ENCODE data around the gene COMMD10.
"Not testable (repeated sequence)": the region's sequence is repeated elsewhere in the genome, so short reads cannot be mapped to it uniquely, and the experiment has no call there.

COMMD10 gene

DNA sequence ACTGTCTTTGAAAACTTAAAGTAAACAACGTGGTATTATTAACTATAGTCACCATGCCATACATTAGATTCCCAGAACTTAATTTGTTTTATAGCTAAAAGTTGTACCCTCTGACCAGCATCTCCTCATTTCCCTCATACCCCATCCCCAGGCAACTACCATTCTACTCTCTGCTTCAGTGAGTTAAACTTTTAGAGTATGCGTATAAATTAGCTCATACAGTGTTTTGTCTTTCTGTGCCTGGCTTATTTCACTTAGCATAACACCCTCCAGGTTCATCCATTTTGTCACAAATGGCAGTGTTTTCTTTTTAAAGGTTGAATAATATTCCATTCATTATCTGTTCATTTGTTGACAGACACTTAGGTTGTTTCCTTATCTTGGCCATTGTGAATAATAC is 14.2 kb downstream of the COMMD10 start:
- DNase-seq = no peak

DNA sequence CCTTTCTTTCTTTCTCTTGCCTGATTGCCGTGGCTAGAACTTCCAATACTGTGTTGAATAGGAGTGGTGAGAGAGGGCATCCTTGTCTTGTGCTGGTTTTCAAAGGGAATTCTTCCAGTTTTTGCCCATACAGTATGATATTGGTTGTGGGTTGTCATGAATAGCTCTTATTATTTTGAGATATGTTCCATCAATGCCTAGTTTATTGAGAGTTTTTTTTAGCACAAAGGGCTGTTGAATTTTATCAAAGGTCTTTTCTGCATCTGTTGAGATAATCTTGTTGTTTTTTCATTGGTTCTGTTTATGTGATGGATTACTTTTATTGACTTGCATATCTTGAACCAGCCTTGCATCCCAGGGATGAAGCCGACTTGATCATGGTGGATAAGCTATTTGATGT is 20.1 kb downstream of the COMMD10 start:
- not testable (repeated sequence) for DNase-seq

DNA sequence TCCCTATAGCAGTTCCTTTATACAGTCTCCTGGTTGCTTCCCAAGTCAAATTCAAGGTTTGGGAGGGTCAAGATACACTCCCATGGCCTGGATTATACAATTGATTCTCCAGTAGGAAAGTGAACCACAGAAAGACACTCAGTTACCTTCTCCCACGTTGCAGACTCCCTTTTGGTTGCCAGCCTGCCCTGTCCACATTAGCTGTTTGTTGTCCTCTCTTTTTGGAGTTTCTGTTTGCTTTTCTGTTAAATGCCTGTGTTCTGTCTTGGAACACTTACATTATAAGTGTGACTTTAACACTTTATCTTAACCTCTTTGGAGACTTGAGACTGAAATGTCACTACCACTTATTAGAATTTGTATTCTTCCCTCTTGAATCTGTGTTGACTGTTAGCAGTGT is 30.3 kb downstream of the COMMD10 start:
- no peak for DNase-seq

DNA sequence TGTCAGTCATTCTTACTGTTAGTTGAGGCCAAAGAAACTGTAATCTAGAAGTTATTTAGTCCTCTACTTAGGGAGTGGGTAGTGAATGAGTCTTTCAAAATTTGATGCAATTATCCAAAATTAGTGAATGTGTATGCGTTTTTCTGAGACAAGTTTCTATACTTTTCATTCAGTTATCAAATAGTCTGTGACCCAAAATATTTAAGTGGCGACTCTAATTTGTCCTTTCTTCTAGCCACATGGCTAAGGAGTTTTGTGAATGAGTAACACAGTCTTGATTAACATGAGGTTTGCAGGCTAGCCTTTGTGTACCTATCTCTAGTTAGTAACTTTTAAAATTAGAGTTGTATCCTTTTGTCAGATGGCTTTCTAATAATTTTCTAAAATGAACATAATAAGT is 45.6 kb downstream of the COMMD10 start:
- no peak for DNase-seq

DNA sequence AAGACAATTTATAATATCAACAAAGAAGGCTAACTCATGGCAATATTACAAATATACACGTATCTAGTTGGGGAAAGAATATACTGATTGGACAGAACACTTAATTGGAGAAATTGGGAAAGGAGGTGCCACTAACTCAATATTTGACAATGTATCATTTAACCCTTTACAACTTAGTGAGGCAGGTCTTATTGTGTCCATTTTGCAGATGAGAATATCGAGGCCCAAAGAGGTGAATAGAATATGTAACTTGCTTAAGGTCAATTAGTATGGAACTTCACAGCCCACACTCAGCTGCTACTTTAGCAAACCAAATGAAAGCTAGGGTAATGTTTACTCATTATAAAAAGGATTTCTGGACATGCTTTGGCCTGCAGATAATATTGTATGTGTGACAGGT is 46.2 kb downstream of the COMMD10 start:
- DNase-seq = no peak

DNA sequence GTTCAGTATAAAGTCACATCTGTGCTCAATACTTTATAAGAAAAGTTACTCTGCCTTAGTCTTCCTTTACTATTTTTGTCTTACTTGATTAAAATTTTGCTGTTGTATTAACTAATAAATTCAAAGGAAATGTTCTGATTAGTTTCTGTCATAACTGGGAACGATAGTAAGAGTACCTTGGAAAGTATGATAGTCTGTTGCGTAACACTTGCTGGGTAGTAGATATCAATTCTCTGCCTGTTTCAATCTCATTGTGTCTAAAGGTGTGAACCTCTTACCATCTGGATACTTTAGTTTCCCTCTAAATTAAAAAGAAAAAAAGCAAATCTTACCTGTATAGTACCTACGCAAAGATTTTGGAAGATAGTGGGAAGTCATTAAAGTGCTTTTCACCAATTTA is 48.5 kb downstream of the COMMD10 start:
- DNase-seq = no peak

DNA sequence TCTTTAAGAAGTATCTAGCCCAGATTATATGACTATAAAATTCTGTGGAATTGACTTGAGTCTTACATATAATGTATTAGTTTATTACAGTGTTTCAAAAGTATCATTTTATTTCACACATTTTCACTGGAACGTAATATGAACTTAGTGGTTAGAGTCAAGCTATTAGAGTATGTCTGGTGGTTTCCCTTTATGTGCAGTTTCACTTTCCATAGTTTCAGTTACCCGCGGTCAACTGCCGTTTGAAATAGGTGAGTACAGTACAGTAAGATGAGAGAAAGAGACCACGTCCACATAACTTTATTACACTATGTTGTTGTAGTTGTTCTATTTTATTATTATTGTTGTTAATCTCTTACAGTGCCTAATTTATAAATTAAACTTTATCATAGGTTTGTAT is 50.5 kb downstream of the COMMD10 start:
- no peak for DNase-seq

DNA sequence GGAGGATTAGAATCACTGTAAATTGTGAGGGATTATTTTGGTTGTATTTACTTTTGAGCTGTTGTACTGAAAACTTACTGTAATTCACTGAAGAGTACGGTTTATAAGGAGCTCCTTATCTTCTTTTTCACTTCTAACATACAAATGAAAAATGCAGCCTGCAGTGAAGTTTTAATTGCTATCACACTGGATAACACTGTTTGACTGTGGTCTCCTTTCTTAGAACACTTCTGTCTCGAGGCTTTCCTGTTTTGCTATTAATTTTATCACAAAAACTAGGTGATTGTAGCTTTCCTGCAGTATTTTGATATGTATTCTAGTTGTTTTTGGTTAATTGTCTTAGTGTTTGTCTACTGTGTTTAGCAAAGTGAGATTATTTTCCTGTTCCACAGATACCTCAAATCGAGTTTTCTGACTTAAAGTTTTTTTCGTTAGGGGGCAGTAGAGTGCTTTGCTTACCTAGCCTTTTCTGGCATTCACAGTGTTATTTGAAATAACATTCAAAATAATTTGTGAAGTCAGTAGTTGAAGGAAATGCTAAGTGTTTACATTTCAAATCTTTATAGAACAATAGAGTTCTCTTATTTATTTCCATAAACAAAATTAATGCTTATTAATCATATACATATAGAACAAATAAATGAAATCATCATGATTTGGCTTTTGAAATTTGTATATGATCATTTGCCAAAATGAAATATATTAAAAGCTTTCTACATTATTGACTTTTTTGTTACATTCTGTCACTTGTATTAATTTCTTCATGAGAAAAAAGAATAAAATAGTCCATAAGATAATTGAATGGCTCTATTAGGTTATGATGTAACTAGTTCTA is 52.9 kb downstream of the COMMD10 start:
- DNase-seq = peak; percentile 72

DNA sequence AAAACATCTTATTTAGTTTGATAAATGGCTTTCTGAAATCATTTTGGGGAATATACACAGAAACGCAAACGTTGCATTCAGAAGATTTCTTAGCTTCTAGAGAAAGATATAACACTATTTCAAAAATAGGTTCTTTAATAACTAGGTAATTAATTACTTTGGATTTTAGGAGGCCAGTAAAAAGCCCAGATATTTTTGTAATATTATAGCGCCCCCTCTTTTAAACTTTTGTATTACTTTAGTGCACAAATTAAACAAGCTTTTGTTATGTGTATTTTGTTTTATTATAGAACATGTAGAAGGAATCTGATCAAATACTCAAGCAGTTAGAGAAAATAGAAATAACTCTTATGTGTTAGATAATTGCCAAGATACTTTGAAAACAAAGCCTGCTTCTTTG is 57.7 kb downstream of the COMMD10 start:
- DNase-seq = no peak

DNA sequence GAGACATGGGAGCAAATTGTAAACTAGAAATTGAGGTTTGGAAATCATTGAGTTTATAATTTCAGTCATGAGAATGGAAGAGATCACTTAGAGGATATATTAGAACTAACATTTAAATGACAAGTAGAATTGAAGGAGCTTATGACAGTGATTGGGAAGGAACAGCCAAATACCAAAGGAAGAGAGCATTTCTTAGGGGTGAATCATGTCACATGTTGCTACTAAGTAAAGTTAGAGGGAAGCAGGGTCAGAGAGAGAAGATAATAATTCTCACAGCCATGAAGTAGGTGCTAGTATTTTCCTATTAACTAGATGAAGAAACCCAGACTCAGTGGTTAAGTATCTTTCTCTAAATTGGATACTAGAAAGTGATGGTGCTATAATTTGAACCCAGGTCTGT is 59.3 kb downstream of the COMMD10 start:
- DNase-seq = no peak

DNA sequence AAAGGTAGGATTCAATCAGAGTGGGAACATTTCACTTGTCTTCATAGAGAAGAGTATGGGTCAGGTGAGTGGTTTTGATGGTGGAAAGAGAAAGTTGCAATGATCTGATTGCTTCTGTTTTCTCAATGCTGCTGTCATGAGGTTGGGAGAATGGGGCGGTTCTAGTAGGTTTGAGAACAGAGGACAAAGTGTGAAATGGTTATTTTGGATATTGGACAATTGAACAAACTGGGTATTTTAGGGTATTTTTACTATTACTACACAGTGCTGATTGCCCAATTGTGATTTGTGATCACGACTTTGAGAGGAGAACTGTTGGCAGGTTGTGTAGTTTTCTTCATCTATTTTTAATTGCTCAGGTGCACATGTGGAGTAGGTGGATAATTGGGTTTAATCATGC is 60.2 kb downstream of the COMMD10 start:
- no peak for DNase-seq

DNA sequence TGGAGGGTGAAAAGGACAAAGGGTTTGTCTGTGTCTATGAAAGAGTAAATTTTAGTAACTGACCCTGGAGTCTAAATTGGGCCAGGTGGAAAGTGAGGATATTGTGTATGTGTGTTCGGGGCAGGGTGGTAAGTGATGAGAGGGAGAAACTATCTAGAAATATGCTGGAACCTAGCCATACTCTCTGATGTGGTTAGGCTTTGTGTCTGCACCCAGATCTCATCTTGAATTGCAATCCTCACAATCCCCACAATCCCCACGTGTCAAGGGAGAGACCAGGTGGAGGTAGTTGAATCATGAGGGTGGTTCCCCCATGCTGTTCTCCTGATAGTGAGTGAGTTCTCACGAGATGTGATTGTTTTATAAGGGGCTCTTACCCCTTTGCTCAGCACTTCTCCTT is 60.6 kb downstream of the COMMD10 start:
- no peak for DNase-seq

DNA sequence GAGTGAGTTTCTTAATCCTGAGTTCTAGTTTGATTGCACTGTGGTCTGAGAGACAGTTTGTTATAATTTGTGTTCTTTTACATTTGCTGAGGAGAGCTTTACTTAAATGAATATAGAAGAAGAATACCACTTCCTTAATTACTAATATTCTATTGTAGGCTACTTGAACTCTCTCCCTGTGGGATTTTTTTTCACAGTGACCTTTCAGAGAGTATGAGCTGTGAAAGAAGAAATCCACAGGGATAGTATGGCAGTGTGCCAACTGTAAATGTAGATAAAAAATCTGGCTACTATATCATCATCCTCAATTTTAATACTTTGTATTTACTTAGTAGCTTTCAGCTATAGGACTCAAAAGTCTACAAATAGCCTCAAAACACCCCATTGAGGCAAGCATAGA is 67.3 kb downstream of the COMMD10 start:
- no peak for DNase-seq

DNA sequence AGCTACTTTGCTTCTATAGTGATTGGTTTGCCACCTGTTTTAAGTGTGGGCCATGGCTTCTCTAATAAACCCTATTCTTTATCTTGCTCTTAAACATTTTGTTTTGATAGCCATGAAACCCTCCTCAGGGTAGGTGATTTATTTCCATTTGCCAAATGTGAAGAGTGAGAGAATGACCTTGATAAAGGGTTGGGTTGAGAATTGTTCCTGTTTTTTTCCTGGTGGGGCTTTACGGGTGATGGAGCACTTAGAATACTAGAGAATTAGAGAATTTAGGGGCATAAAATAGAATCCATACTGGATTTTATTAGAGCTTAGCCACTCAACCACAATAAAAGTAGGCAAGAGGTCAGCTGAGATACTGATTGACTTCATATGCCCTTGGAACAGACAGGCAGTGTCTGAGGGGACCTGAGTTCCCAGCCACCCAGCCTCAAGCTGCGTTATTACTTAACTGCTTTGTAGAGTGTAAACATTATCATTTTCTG is 68.9 kb downstream of the COMMD10 start:
- no peak for DNase-seq

DNA sequence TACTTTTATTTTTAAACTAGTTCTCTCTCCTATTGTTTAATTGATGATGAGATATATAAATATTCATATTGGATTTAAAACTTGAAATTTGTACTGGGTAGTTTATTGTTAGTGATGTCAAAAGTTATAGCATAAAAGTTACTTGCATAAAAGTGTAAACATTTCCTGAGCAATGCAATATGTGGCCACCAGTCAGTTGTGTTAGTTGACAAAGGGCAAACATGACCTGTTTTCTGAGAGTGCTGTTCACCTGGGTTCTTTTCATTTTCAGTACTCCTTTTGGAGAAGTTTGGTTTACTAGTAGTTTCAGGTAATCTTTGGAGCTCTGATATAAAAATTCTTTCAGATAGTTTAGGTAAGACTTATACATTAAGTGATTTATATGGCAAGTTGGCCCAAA is 69.4 kb downstream of the COMMD10 start:
- DNase-seq = no peak

DNA sequence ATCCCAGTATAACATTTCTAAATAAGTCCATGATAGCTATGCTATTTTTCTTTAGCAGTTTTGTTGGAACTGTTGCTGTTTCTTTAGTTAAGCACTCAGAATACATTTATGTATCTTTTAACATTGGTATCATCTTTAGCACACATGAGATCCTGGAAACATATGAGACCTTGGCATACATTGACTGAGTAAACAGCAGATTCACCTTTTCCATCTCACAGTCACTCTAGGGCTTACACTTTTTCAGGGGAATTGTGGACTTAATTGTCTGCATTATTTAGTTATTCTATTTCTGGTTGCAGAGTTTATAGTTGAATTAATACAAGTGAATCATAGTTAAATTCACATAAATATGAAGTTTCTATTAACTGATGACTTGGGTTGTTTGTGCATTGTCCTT is 70.1 kb downstream of the COMMD10 start:
- DNase-seq = no peak

DNA sequence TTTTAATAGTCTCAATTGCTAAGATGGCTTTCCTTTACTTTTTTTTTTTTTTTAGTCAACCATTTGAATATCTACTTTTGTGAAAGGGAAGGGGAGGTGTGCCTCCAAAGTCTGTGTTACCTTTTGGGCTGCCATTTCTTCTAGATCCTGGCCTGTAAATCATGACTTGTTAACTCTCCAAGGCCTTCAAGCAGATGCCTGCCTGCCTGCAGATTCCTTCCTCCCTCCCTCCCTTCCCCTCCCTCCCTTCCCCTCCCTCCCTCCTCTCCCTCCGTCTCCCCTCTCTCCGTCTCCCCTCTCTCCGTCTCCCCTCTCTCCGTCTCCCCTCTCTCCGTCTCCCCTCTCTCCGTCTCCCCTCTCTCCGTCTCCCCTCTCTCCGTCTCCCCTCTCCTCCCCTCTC is 73.1 kb downstream of the COMMD10 start:
- no peak for DNase-seq

DNA sequence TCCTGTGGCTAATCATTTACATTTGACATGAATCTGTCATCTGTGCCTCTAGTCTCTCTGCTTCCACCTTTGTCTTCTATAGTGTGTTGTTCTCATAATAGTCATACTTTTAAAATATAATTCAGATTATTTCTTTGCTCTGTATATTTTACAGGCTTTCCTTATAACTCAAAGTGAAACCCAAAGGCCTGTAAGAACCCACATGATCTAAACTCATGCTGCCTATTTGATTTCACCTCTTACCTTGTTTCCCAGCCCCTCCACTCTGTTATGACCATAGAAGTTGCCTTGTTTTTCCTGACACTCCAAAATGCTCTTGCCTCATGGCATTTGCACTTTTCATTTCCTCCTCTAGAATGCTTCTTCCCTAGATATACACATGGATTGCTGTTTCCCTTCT is 74.2 kb downstream of the COMMD10 start:
- DNase-seq = no peak

DNA sequence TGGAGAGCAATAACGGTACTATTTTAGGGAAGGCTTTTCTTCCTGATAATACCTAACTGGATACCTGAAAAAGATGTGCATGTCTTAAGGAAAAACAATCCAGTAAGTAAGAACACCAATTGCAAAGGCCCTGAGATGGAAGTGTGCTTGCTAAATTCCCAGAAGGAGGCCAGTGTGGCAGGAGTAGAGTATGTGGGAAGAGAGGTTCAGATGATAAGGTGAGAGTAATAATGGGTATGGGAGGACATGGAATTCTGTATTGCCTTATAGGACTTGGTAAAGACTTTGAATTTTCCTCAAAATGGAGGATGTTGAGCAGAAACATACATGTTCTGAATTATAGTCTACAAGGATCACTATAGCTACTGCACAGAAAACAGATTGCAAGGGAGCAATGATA is 89.3 kb downstream of the COMMD10 start:
- no peak for DNase-seq

DNA sequence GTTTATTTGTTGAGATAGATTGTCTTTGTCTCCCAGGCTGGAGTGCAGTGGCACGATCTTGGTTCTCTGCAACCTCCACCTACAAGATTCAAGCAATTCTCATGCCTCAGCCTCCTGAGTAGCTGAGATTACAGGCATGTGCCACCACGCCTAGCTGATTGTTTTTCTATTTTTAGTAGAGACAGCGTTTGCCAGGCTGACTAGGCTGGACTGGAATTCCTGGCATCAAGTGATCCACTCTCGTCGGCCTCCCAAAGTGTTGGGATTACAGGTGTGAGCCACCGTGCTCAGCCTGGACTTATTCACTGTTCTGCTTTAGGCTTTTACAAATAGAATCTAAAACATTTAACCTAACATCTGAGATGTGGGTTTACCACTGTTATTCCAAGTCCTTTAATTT is 91.3 kb downstream of the COMMD10 start:
- DNase-seq = no peak

DNA sequence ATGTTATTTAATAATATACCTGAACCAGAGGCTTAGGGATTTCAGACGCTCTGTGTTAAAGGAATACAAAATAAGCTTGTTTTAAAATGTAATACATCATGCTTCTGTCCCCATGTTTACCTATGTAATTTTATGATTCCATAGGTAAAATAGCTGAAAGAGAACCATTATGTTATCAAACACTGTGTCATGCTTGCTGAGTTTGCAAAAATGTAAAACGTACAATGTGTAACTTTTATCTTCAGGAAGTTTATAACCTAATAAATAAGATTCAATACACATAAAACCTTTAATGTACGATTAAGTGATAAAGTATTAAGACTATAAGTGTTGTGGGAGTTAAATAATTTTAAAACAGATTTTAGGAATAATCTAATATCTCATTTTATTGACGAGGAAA is 94.1 kb downstream of the COMMD10 start:
- DNase-seq = no peak

DNA sequence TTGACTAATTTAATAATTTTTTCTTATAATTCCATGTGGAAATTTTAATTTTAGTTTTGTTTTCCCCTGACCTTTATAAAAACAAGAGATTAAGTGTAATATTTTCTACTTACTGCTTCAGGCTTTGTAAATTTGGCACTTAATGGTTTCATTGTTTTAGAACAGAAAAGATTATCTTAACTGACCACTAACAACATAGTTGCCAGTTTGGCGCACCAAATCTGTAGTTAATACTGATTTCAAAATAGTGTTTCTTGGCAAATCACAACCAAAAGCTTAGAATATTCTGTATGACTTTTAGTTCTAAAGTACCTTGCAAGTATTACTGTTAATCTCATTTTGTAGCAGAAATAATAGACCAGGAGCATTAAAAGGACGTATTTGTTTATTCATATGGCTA is 124.3 kb downstream of the COMMD10 start:
- DNase-seq = no peak

DNA sequence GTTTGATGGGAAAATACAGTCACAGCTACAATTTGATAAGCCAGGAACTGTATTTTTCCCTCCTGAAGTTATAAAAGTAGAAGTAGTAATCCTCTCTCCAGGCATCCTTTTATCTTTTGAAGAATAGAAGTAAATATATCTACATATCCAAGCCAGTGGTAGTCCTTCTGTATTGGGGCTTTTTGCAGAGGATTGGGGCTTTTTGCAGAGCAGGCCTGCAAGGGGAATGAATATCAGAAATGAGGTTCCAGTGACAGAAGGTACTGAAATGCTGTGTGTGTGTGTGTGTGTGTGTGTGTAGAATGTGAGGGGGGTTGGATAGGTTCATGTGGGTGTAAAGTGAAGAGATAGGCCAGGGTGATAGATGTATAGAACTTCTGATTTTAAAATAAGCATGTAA is 127.4 kb downstream of the COMMD10 start:
- no peak for DNase-seq

DNA sequence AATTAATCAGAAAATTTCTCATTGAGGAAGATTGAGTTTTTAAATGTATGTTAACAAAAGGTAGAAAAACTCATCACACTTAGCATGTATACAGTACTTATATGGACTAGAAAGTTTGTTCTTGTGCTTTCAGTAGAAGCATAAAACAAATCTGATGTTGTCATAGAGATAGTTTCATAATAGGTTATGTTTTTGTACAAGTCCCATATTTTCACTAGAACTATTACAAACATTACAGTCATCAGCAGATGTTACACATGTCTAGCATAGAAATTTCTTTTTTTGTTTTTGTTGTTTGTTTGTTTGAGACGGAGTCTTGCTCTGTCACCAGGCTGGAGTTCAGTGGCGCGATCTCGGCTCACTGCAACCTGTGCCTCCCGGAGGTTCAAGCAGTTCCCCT is 131.4 kb downstream of the COMMD10 start:
- no peak for DNase-seq

DNA sequence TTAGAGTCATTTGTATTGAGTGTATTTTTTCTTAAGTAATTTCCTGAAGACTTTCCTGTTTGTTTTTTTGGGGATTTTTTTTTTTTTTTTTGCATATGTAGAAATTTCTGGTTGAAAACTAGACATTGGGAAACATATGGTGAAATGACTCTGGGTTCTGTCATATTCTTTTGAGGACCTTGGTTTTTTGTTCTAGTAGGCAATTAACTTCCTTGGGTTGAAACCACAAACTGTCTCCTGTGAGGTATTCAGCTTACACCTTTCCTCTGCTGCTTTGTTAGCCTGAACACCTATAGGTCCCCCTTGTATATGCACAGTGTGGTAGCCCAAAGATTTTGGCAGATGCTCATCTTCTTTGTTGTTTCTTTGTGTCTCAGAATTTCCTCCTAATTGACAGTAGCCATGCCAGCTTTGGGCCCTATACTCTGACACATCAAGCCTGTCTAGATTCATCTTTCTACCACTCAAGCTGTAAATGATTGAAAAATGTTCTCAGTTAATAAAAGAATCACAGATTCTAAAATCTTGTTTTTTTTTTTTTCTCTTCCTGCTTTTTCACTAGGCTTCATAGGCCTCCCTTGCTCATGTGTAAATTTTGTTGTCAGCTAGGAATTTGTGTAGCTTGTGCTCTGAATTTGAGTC is 140.6 kb downstream of the COMMD10 start:
- no peak for DNase-seq

Measured in hematopoietic multipotent progenitor cell treated with erythropoietin and hydrocortisone succinate and interleukin-3 and kit ligand, for 8 days (in vitro differentiated cells).